H1 (cell line): ENCODE data around the gene ST14. TPM values are rescaled to one million over a fixed set of nuclear protein-coding genes. Genes with fewer than 3 reads are reported as not detected.

Experiments used
- ATF3 ChIP-seq: IDR thresholded peaks from 2 replicates; pipeline ENCODE4 v1.6.1; 2011; ENCODE audit warnings: low read depth, mild to moderate bottlenecking, low read length; ENCODE audit not compliant: insufficient read depth
- BCL11A ChIP-seq, 2 experiments: IDR thresholded peaks; one replicate each; pipeline ENCODE4 v1.6.1; 2011; ENCODE audit warnings: low read depth in 2 of 2, low read length in 2 of 2, mild to moderate bottlenecking in 2 of 2
- PHF8 ChIP-seq: fragments of 200-600 bp; sonication (generic); conservative IDR thresholded peaks from 2 replicates; pipeline ENCODE4 v1.7.1; 2012; ENCODE audit warnings: low read depth, mild to moderate bottlenecking, inconsistent platforms, low read length, moderate library complexity
- YY1 ChIP-seq: IDR thresholded peaks from 2 replicates; pipeline ENCODE4 v1.6.1; 2011; ENCODE audit warnings: low read depth, mild to moderate bottlenecking, low read length
- polyA plus RNA-seq, 7 experiments: library from polyadenylated mRNA; depleted of rRNA in 3 of 7; stranded (reverse) in 5 of 7; unstranded in 2 of 7; fragments of >200 nt in 5 of 7; fragments of 200-250 nt in 2 of 7; gene quantifications; 1 replicate in 5 of 7; 2 replicates in 1 of 7; 4 replicates in 1 of 7; pipeline versions ENCODE4 v1.2.1 to v1.2.3, GENCODE V29; 2011 to 2013; ENCODE audit warnings: missing spikeins in 2 of 7, mixed read lengths in 2 of 7
- total RNA-seq: library from RNA; stranded (reverse); fragmentation: NEBNext Ultra II Directional; extraction: Animal tissue kit (Norgen Biotek cat#: 25700); gene quantifications from 2 replicates; pipeline ENCODE4 v1.2.1, GENCODE V29; 2021
- TF ChIP-seq, protein P1 (sequence below), 3 experiments: IDR thresholded peaks; 1 replicate in 2 of 3; 2 replicates in 1 of 3; pipeline versions ENCODE4 v1.5.1 to v1.6.1; 2011; ENCODE audit warnings: low read length in 3 of 3, mild to moderate bottlenecking in 3 of 3, inconsistent platforms in 2 of 3, low read depth in 1 of 3, moderate library complexity in 1 of 3; ENCODE audit not compliant: insufficient read depth in 1 of 3; ENCODE audit errors: control extremely low read depth in 1 of 3

ST14 gene
- total and polyA plus RNA-seq, 2 of the 8 experiments (the other 6 are each of a cell fraction or from before 2014, with no cell fraction given): 22.4 to 24.9 TPM

- TF ChIP-seq ATF3 (no peak), BCL11A (IDR thresholded peaks at IDR 0.05; ENCODE audit: low read depth in 2 of 2, low read length in 2 of 2) (no peak), YY1 (no peak), PHF8 (no peak)
- TF ChIP-seq, protein P1, sequence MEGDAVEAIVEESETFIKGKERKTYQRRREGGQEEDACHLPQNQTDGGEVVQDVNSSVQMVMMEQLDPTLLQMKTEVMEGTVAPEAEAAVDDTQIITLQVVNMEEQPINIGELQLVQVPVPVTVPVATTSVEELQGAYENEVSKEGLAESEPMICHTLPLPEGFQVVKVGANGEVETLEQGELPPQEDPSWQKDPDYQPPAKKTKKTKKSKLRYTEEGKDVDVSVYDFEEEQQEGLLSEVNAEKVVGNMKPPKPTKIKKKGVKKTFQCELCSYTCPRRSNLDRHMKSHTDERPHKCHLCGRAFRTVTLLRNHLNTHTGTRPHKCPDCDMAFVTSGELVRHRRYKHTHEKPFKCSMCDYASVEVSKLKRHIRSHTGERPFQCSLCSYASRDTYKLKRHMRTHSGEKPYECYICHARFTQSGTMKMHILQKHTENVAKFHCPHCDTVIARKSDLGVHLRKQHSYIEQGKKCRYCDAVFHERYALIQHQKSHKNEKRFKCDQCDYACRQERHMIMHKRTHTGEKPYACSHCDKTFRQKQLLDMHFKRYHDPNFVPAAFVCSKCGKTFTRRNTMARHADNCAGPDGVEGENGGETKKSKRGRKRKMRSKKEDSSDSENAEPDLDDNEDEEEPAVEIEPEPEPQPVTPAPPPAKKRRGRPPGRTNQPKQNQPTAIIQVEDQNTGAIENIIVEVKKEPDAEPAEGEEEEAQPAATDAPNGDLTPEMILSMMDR (IDR thresholded peaks at IDR 0.05; ENCODE audit: control extremely low read depth in 1 of 3, insufficient read depth in 1 of 3, low read depth in 1 of 3, low read length in 3 of 3): no peak
- TF ChIP-seq, all 59 proteins: peak for 0
Measured at GRCh38 chr11:130120045-130120444, 39.5 kb upstream of the ST14 start (continued).
